GM08714 (cell line): ENCODE data around the gene SLCO1A2.

ENCODE experiments used
- H3K4me3 ChIP-seq: fragments of 200-500 bp; sonication (Bioruptor generic); 2 replicates; pipeline ENCODE4 v1.5.1; 2014; ENCODE audit warnings: mild to moderate bottlenecking, low read length, inconsistent platforms
- ZNF274 ChIP-seq: IDR thresholded peaks from 2 replicates; pipeline ENCODE4 v1.6.1; 2012; ENCODE audit warnings: mild to moderate bottlenecking, low read depth, low read length

The SLCO1A2 gene

GRCh38 chr12:21294176-21294575, 40.5 kb downstream of the SLCO1A2 start:
- no peak overlapping the region for H3K4me3 ChIP-seq
- no peak for TF ChIP-seq ZNF274

GRCh38 chr12:21292111-21292510, 42.6 kb downstream of the SLCO1A2 start:
- no peak for TF ChIP-seq ZNF274
- no peak overlapping the region for H3K4me3 ChIP-seq

GRCh38 chr12:21289698-21290097, 45.0 kb downstream of the SLCO1A2 start:
- no peak for TF ChIP-seq ZNF274
- H3K4me3 ChIP-seq: no peak overlapping the region

GRCh38 chr12:21276826-21277225, 57.9 kb downstream of the SLCO1A2 start:
- no peak for TF ChIP-seq ZNF274
- no peak overlapping the region for H3K4me3 ChIP-seq

GRCh38 chr12:21265932-21266331, 68.8 kb downstream of the SLCO1A2 start:
- no peak for TF ChIP-seq ZNF274
- H3K4me3 ChIP-seq: no peak overlapping the region

- TF ChIP-seq ZNF274: no peak
- H3K4me3 ChIP-seq: no peak overlapping the region
Measured at GRCh38 chr12:21264232-21264631, 70.5 kb downstream of the SLCO1A2 start.

GRCh38 chr12:21257172-21257571, 77.5 kb downstream of the SLCO1A2 start:
- H3K4me3 ChIP-seq: no peak overlapping the region
- no peak for TF ChIP-seq ZNF274

- H3K4me3 ChIP-seq: no peak overlapping the region
- TF ChIP-seq ZNF274: no peak
Measured at GRCh38 chr12:21252070-21252469, 82.6 kb downstream of the SLCO1A2 start.

- H3K4me3 ChIP-seq: no peak overlapping the region
- no peak for TF ChIP-seq ZNF274
Measured at GRCh38 chr12:21248679-21249078, 86.0 kb downstream of the SLCO1A2 start.

- TF ChIP-seq ZNF274: no peak
- no peak overlapping the region for H3K4me3 ChIP-seq
Measured at GRCh38 chr12:21239866-21240265, 94.9 kb downstream of the SLCO1A2 start.

- no peak overlapping the region for H3K4me3 ChIP-seq
- no peak for TF ChIP-seq ZNF274
Measured at GRCh38 chr12:21234395-21234794, 100.3 kb downstream of the SLCO1A2 start.

GRCh38 chr12:21223930-21224329, 110.8 kb downstream of the SLCO1A2 start:
- TF ChIP-seq ZNF274: no peak
- no peak overlapping the region for H3K4me3 ChIP-seq

- TF ChIP-seq ZNF274: no peak
- H3K4me3 ChIP-seq: no peak overlapping the region
Measured at GRCh38 chr12:21221778-21222177, 112.9 kb downstream of the SLCO1A2 start.

- no peak overlapping the region for H3K4me3 ChIP-seq
- TF ChIP-seq ZNF274: no peak
Measured at GRCh38 chr12:21221072-21221471, 113.6 kb downstream of the SLCO1A2 start.

- no peak for TF ChIP-seq ZNF274
- no peak overlapping the region for H3K4me3 ChIP-seq
Measured at GRCh38 chr12:21220266-21220665, 114.5 kb downstream of the SLCO1A2 start.

- no peak overlapping the region for H3K4me3 ChIP-seq
- no peak for TF ChIP-seq ZNF274
Measured at GRCh38 chr12:21219206-21219605, 115.5 kb downstream of the SLCO1A2 start.
